Uterus (tissue), 2 donors: ENCODE measurements around the gene FKBP4.

ENCODE experiments used
- POLR2A ChIP-seq, 2 donors: fragments of 450-650 bp; IDR thresholded peaks; one replicate each; pipeline ENCODE4 v1.6.1; 2016; ENCODE audit warnings: antibody characterized with exemption in 2 of 2, mild to moderate bottlenecking in 1 of 2, moderate library complexity in 1 of 2
- TF ChIP-seq, protein P1 (sequence below), 4 experiments: fragments of 200-600 bp in 2 of 4; fragments of 450-650 bp in 2 of 4; sonication (generic) in 2 of 4; IDR thresholded peaks; one replicate each; pipeline ENCODE4 v1.5.1; 2016 to 2019; ENCODE audit warnings: antibody characterized with exemption in 4 of 4, mild to moderate bottlenecking in 2 of 4, moderate library complexity in 1 of 4

DNA sequence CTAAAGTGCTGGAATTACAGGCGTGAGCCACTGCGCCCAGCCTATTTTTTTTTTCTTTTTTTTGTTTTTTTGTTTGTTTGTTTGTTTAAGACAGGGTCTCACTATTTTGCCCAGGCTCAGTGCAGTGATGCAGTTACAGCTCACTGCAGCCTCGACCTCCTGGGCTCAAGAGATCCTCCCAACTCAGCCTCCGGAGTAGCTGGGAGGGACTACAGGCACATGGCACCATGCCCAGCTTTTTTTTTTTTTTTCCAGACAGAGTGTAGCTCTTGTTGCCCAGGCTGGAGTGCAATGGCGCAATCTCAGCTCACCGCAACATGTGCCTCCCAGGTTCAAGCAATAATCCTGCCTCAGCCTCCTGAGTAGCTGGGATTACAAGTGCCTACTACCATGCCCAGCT is 11.9 kb downstream of the FKBP4 start:
- TF ChIP-seq POLR2A (IDR thresholded peaks at IDR 0.05): no peak
- TF ChIP-seq, protein P1, sequence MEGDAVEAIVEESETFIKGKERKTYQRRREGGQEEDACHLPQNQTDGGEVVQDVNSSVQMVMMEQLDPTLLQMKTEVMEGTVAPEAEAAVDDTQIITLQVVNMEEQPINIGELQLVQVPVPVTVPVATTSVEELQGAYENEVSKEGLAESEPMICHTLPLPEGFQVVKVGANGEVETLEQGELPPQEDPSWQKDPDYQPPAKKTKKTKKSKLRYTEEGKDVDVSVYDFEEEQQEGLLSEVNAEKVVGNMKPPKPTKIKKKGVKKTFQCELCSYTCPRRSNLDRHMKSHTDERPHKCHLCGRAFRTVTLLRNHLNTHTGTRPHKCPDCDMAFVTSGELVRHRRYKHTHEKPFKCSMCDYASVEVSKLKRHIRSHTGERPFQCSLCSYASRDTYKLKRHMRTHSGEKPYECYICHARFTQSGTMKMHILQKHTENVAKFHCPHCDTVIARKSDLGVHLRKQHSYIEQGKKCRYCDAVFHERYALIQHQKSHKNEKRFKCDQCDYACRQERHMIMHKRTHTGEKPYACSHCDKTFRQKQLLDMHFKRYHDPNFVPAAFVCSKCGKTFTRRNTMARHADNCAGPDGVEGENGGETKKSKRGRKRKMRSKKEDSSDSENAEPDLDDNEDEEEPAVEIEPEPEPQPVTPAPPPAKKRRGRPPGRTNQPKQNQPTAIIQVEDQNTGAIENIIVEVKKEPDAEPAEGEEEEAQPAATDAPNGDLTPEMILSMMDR (IDR thresholded peaks at IDR 0.05): no peak
